ENCODE measurements around the gene TCERG1L.

GRCh38 chr10:131162211-131162610, 149.3 kb downstream of the TCERG1L start:
- TF ChIP-seq CTCF (IDR thresholded peaks at IDR 0.05) (no peak), SIN3A (IDR thresholded peaks at IDR 0.05; ENCODE audit: borderline replicate concordance, insufficient read depth, low read depth, low read length) (no peak), POLR2AphosphoS5 (IDR thresholded peaks at IDR 0.05; ENCODE audit: low read depth, low read length) (no peak)

Data from Panc1 (cell line).